HCT116 (cell line): Measurements from ENCODE around the gene OBSCN. TPM values are rescaled to one million over a fixed set of nuclear protein-coding genes. Genes with fewer than 3 reads are reported as not detected.

ENCODE experiments used
- ATAC-seq: fragments of 200-7000 bp; cut with Tn5 transposase; 2 replicates; pipeline ENCODE4 v1.9.1; 2020; ENCODE audit warnings: mild to moderate bottlenecking, moderate library complexity
- BruUV-seq: library from RNA; stranded (reverse); fragments of 400-500 nt; replicated peaks from 2 replicates; lab custom pipeline; 2021; lab: Mats Ljungman, UMichigan
- CTCF ChIA-PET: fragments of 300-600 bp; sonication (Branson Sonifier 250); formaldehyde crosslinking; loops from one replicate; lab custom pipeline; 2021; ENCODE audit warnings: antibody characterized with exemption; lab: Charles Lee
- POLR2A ChIA-PET: fragments of 300-600, 350-600 bp; sonication (Branson Sonifier 250); formaldehyde crosslinking; loops from one replicate; lab custom pipeline; 2021; ENCODE audit warnings: antibody characterized with exemption; lab: Charles Lee
- RAD21 ChIA-PET, 2 experiments: fragments of 300-600 bp; sonication (Branson Sonifier 250); formaldehyde crosslinking; loops; one replicate each; lab custom pipeline; 2023; ENCODE audit warnings: low total read pairs in 2 of 2; ENCODE audit not compliant: uncharacterized antibody in 2 of 2, unreplicated experiment in 2 of 2, low non-redundant PET in 1 of 2; lab: Charles Lee
- DNase-seq: peaks from one replicate; pipeline ENCODE4 v3.0.0-alpha.2; 2010; ENCODE audit warnings: low read depth, low spot score
- H2AFZ ChIP-seq: fragments of 200-600 bp; shearing (Covaris generic), sonication (generic); 2 replicates; pipeline ENCODE4 v1.6.1; 2017; ENCODE audit warnings: low read depth, mixed run types, mixed read lengths, antibody characterized with exemption, low read length; ENCODE audit not compliant: poor library complexity, severe bottlenecking
- H3K27ac ChIP-seq: 2 replicates; pipeline ENCODE4 v1.5.1; 2012; ENCODE audit warnings: low read depth, low read length
- H3K27me3 ChIP-seq: fragments of 200-600 bp; sonication (generic); 2 replicates; pipeline ENCODE4 v1.6.1; 2016; ENCODE audit warnings: mixed run types, low read length, mixed read lengths; ENCODE audit not compliant: insufficient read depth
- H3K36me3 ChIP-seq, 2 experiments: fragments of 200-500 bp in 1 of 2; fragments of 200-600 bp in 1 of 2; sonication (Bioruptor generic) in 1 of 2; sonication (generic) in 1 of 2; 2 replicates each; pipeline versions ENCODE4 v1.5.1 to v1.6.1; 2014 to 2016; ENCODE audit warnings: low read length in 2 of 2, inconsistent platforms in 1 of 2, mixed read lengths in 1 of 2, mixed run types in 1 of 2; ENCODE audit not compliant: insufficient read depth in 2 of 2, control insufficient read depth in 1 of 2
- H3K4me1 ChIP-seq, 2 experiments: fragments of 200-600 bp in 1 of 2; sonication (generic) in 1 of 2; 2 replicates each; pipeline versions ENCODE4 v1.5.1 to v1.6.1; 2012 to 2017; ENCODE audit warnings: low read length in 2 of 2, inconsistent platforms in 1 of 2, mild to moderate bottlenecking in 1 of 2, mixed read lengths in 1 of 2, mixed run types in 1 of 2, moderate library complexity in 1 of 2; ENCODE audit not compliant: insufficient read depth in 2 of 2, control insufficient read depth in 1 of 2
- H3K4me2 ChIP-seq: fragments of 200-600 bp; sonication (generic); 2 replicates; pipeline ENCODE4 v1.6.1; 2017; ENCODE audit warnings: mixed run types, low read length, mixed read lengths
- H3K4me3 ChIP-seq, 2 experiments: fragments of 200-600 bp in 1 of 2; sonication (generic) in 1 of 2; replicated peaks in 1 of 2; 2 replicates each; pipeline ENCODE4 v1.5.1; 2011 to 2016; ENCODE audit warnings: low read length in 2 of 2, control low read depth in 1 of 2, low read depth in 1 of 2, mild to moderate bottlenecking in 1 of 2, mixed read lengths in 1 of 2, mixed run types in 1 of 2
- H3K79me2 ChIP-seq: fragments of 200-600 bp; sonication (generic); 2 replicates; pipeline ENCODE4 v1.6.1; 2017; ENCODE audit warnings: mild to moderate bottlenecking, mixed run types, low read length, moderate library complexity, mixed read lengths; ENCODE audit not compliant: insufficient read depth
- H3K9ac ChIP-seq: fragments of 200-600 bp; sonication (generic); 2 replicates; pipeline ENCODE4 v1.6.1; 2016; ENCODE audit warnings: low read length, mixed read lengths
- H3K9me2 ChIP-seq: fragments of 200-600 bp; sonication (generic), shearing (Covaris generic); 2 replicates; pipeline ENCODE4 v1.6.1; 2017; ENCODE audit warnings: mixed run types, mild to moderate bottlenecking, moderate library complexity; ENCODE audit not compliant: insufficient read depth
- H3K9me3 ChIP-seq, 2 experiments: fragments of 200-500 bp in 1 of 2; fragments of 200-600 bp in 1 of 2; sonication (Bioruptor generic) in 1 of 2; sonication (generic) in 1 of 2; 2 replicates each; pipeline ENCODE4 v1.6.1; 2014 to 2017; ENCODE audit warnings: low read length in 2 of 2, mixed read lengths in 2 of 2, inconsistent platforms in 1 of 2, low read depth in 1 of 2, mild to moderate bottlenecking in 1 of 2, mixed run types in 1 of 2, moderate library complexity in 1 of 2; ENCODE audit not compliant: control insufficient read depth in 1 of 2, insufficient read depth in 1 of 2
- H4K20me1 ChIP-seq: fragments of 200-600 bp; sonication (generic), shearing (Covaris generic); 2 replicates; pipeline ENCODE4 v1.6.1; 2017; ENCODE audit warnings: mixed run types, mild to moderate bottlenecking, moderate library complexity; ENCODE audit not compliant: insufficient read depth
- CBX3 ChIP-seq: IDR thresholded peaks from 2 replicates; pipeline ENCODE4 v1.6.1; 2012; ENCODE audit warnings: low read depth
- CEBPB ChIP-seq: IDR thresholded peaks from 2 replicates; pipeline ENCODE4 v1.6.1; 2012; ENCODE audit warnings: low read depth
- ELF1 ChIP-seq: IDR thresholded peaks from 2 replicates; pipeline ENCODE4 v1.6.1; 2012; ENCODE audit warnings: low read depth, borderline replicate concordance
- EZH2 ChIP-seq: fragments of 200-600 bp; sonication (generic); IDR thresholded peaks from 2 replicates; pipeline ENCODE4 v1.6.1; 2017; ENCODE audit warnings: antibody characterized with exemption, mixed run types
- EZH2phosphoT487 ChIP-seq: fragments of 200-600 bp; IDR thresholded peaks from 2 replicates; pipeline ENCODE4 v1.6.1; 2018; ENCODE audit warnings: antibody characterized with exemption, borderline replicate concordance
- FOSL1 ChIP-seq: IDR thresholded peaks from 2 replicates; pipeline ENCODE4 v1.6.1; 2012; ENCODE audit warnings: low read depth
- JUND ChIP-seq: IDR thresholded peaks from 2 replicates; pipeline ENCODE4 v1.6.1; 2012
- POLR2A ChIP-seq: IDR thresholded peaks from 2 replicates; pipeline ENCODE4 v1.7.0; 2011; ENCODE audit warnings: borderline replicate concordance; ENCODE audit not compliant: insufficient read depth, insufficient read length; ENCODE audit errors: extremely low read depth
- POLR2AphosphoS5 ChIP-seq: IDR thresholded peaks from 2 replicates; pipeline ENCODE4 v1.6.1; 2011; ENCODE audit warnings: mild to moderate bottlenecking, low read depth, low read length, moderate library complexity
- SIN3A ChIP-seq: IDR thresholded peaks from 2 replicates; pipeline ENCODE4 v1.6.1; 2012; ENCODE audit warnings: low read depth
- SP1 ChIP-seq: IDR thresholded peaks from 2 replicates; pipeline ENCODE4 v1.6.1; 2012; ENCODE audit warnings: low read depth
- TCF7L2 ChIP-seq: IDR thresholded peaks from 2 replicates; pipeline ENCODE4 v1.7.0; 2011; ENCODE audit warnings: borderline replicate concordance, inconsistent platforms; ENCODE audit not compliant: insufficient read depth, insufficient read length; ENCODE audit errors: extremely low read depth
- ZFX ChIP-seq: fragments of 450-650 bp; IDR thresholded peaks from 2 replicates; pipeline ENCODE4 v1.6.1; 2017
- ZNF274 ChIP-seq: fragments of 200-500 bp; sonication (Bioruptor generic); IDR thresholded peaks from 2 replicates; pipeline ENCODE4 v1.6.1; 2014; ENCODE audit warnings: mild to moderate bottlenecking, low read depth, low read length, inconsistent platforms
- intact Hi-C: fragments of 100-400 bp; cut with micrococcal nuclease; formaldehyde crosslinking; loops from 2 replicates; pipeline ENCODE4 v1.10.0; 2022
- total RNA-seq: library from RNA; stranded (reverse); gene quantifications from one replicate; pipeline ENCODE4 v1.2.1, GENCODE V29; 2021; ENCODE audit not compliant: unreplicated experiment
- TF ChIP-seq, protein P1 (sequence below): IDR thresholded peaks from 2 replicates; pipeline ENCODE4 v1.6.1; 2011; ENCODE audit warnings: mild to moderate bottlenecking, low read length, moderate library complexity; ENCODE audit not compliant: insufficient replicate concordance; ENCODE audit errors: extremely low read depth
- TF ChIP-seq, protein P2 (sequence below): IDR thresholded peaks from 2 replicates; pipeline ENCODE4 v1.6.1; 2012
- TF ChIP-seq, protein P3 (sequence below): IDR thresholded peaks from 2 replicates; pipeline ENCODE4 v1.6.1; 2012
- TF ChIP-seq, protein P4 (sequence below): IDR thresholded peaks from 2 replicates; pipeline ENCODE4 v1.6.1; 2012; ENCODE audit warnings: low read depth
- TF ChIP-seq, protein P5 (sequence below), 3 experiments: fragments of 200-600 bp in 1 of 3; sonication (generic) in 1 of 3; IDR thresholded peaks in 2 of 3; conservative IDR thresholded peaks in 1 of 3; 2 replicates each; pipeline ENCODE4 v1.5.1; 2012 to 2017; ENCODE audit warnings: low read depth in 2 of 3, low read length in 2 of 3, antibody characterized with exemption in 1 of 3, borderline replicate concordance in 1 of 3, control low read depth in 1 of 3, mild to moderate bottlenecking in 1 of 3, mixed read lengths in 1 of 3, mixed run types in 1 of 3, moderate library complexity in 1 of 3; ENCODE audit not compliant: insufficient read depth in 1 of 3

OBSCN gene
- total RNA-seq, 1 experiment from 2014 or later: 16.6 TPM

DNA sequence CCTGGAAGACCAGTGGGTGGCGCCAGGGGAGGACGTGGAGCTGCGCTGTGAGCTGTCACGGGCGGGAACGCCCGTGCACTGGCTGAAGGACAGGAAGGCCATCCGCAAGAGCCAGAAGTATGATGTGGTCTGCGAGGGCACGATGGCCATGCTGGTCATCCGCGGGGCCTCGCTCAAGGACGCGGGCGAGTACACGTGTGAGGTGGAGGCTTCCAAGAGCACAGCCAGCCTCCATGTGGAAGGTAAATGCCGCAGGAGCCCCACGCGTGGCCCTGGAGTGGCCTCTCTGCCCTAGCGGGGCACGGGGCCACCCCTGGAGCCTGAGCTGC is 75.2 kb downstream of the OBSCN start:
- Histone ChIP-seq H3K27me3 (no peaks in the 10 kb centered on the region), H3K36me3 (no peaks in the 10 kb centered on the region; a peak in 1 of 4 replicates), H3K4me2 (no peak overlapping the region), H3K4me3 (no peak overlapping the region), H2AFZ (no peak overlapping the region), H3K79me2 (no peaks in the 10 kb centered on the region), H3K9me3 (no peaks in the 10 kb centered on the region), H3K27ac (no peak overlapping the region)
- no peak for DNase-seq
- TF ChIP-seq POLR2AphosphoS5: no peak
- TF ChIP-seq, protein P1, sequence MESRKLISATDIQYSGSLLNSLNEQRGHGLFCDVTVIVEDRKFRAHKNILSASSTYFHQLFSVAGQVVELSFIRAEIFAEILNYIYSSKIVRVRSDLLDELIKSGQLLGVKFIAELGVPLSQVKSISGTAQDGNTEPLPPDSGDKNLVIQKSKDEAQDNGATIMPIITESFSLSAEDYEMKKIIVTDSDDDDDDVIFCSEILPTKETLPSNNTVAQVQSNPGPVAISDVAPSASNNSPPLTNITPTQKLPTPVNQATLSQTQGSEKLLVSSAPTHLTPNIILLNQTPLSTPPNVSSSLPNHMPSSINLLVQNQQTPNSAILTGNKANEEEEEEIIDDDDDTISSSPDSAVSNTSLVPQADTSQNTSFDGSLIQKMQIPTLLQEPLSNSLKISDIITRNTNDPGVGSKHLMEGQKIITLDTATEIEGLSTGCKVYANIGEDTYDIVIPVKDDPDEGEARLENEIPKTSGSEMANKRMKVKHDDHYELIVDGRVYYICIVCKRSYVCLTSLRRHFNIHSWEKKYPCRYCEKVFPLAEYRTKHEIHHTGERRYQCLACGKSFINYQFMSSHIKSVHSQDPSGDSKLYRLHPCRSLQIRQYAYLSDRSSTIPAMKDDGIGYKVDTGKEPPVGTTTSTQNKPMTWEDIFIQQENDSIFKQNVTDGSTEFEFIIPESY: no peak
- TF ChIP-seq, protein P2, sequence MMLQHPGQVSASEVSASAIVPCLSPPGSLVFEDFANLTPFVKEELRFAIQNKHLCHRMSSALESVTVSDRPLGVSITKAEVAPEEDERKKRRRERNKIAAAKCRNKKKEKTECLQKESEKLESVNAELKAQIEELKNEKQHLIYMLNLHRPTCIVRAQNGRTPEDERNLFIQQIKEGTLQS: no peak
- TF ChIP-seq ZFX: no peak
- no peak for TF ChIP-seq EZH2
- no peak for TF ChIP-seq CEBPB
- no peak for TF ChIP-seq EZH2phosphoT487
- no peak for TF ChIP-seq ZNF274
- TF ChIP-seq JUND: no peak
- no peak for TF ChIP-seq CBX3
- TF ChIP-seq, protein P3, sequence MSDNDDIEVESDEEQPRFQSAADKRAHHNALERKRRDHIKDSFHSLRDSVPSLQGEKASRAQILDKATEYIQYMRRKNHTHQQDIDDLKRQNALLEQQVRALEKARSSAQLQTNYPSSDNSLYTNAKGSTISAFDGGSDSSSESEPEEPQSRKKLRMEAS: no peak
- TF ChIP-seq ELF1: no peak
- no peak for TF ChIP-seq TCF7L2
- TF ChIP-seq SP1: no peak
- TF ChIP-seq, protein P4, sequence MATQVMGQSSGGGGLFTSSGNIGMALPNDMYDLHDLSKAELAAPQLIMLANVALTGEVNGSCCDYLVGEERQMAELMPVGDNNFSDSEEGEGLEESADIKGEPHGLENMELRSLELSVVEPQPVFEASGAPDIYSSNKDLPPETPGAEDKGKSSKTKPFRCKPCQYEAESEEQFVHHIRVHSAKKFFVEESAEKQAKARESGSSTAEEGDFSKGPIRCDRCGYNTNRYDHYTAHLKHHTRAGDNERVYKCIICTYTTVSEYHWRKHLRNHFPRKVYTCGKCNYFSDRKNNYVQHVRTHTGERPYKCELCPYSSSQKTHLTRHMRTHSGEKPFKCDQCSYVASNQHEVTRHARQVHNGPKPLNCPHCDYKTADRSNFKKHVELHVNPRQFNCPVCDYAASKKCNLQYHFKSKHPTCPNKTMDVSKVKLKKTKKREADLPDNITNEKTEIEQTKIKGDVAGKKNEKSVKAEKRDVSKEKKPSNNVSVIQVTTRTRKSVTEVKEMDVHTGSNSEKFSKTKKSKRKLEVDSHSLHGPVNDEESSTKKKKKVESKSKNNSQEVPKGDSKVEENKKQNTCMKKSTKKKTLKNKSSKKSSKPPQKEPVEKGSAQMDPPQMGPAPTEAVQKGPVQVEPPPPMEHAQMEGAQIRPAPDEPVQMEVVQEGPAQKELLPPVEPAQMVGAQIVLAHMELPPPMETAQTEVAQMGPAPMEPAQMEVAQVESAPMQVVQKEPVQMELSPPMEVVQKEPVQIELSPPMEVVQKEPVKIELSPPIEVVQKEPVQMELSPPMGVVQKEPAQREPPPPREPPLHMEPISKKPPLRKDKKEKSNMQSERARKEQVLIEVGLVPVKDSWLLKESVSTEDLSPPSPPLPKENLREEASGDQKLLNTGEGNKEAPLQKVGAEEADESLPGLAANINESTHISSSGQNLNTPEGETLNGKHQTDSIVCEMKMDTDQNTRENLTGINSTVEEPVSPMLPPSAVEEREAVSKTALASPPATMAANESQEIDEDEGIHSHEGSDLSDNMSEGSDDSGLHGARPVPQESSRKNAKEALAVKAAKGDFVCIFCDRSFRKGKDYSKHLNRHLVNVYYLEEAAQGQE: no peak
- no peak for TF ChIP-seq FOSL1
- no peak for TF ChIP-seq SIN3A
- TF ChIP-seq POLR2A: no peak
- TF ChIP-seq, protein P5, sequence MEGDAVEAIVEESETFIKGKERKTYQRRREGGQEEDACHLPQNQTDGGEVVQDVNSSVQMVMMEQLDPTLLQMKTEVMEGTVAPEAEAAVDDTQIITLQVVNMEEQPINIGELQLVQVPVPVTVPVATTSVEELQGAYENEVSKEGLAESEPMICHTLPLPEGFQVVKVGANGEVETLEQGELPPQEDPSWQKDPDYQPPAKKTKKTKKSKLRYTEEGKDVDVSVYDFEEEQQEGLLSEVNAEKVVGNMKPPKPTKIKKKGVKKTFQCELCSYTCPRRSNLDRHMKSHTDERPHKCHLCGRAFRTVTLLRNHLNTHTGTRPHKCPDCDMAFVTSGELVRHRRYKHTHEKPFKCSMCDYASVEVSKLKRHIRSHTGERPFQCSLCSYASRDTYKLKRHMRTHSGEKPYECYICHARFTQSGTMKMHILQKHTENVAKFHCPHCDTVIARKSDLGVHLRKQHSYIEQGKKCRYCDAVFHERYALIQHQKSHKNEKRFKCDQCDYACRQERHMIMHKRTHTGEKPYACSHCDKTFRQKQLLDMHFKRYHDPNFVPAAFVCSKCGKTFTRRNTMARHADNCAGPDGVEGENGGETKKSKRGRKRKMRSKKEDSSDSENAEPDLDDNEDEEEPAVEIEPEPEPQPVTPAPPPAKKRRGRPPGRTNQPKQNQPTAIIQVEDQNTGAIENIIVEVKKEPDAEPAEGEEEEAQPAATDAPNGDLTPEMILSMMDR (IDR thresholded peaks at IDR 0.05 in 2 of 3, conservative IDR thresholded peaks at IDR 0.05 in 1 of 3; ENCODE audit: borderline replicate concordance in 1 of 3, insufficient read depth in 1 of 3, low read depth in 2 of 3, low read length in 2 of 3): no peak
- TF ChIP-seq, all 23 proteins: peak for 0
- RAD21 ChIA-PET: no interaction called here
- Histone ChIP-seq H3K9me2 (no peaks in the 10 kb centered on the region), H4K20me1 (no peaks in the 10 kb centered on the region), H3K9ac (no peak overlapping the region), H3K4me1 (no peaks in the 10 kb centered on the region)
- POLR2A ChIA-PET: no interaction called here
- ATAC-seq: no peak
- CTCF ChIA-PET: no interaction called here
- intact Hi-C loops: no loop called here
- BruUV-seq: no TSS peak
